ENCODE data around the gene CPTP. TPM values are rescaled to one million over a fixed set of nuclear protein-coding genes. Genes with fewer than 3 reads are reported as not detected.

Gene CPTP
- total and polyA plus RNA-seq, 10 of the 15 experiments (the other 5 are each of a cell fraction or from before 2014, with no cell fraction given), result 0.06 to 24.3 (median 10.0) TPM

DNA sequence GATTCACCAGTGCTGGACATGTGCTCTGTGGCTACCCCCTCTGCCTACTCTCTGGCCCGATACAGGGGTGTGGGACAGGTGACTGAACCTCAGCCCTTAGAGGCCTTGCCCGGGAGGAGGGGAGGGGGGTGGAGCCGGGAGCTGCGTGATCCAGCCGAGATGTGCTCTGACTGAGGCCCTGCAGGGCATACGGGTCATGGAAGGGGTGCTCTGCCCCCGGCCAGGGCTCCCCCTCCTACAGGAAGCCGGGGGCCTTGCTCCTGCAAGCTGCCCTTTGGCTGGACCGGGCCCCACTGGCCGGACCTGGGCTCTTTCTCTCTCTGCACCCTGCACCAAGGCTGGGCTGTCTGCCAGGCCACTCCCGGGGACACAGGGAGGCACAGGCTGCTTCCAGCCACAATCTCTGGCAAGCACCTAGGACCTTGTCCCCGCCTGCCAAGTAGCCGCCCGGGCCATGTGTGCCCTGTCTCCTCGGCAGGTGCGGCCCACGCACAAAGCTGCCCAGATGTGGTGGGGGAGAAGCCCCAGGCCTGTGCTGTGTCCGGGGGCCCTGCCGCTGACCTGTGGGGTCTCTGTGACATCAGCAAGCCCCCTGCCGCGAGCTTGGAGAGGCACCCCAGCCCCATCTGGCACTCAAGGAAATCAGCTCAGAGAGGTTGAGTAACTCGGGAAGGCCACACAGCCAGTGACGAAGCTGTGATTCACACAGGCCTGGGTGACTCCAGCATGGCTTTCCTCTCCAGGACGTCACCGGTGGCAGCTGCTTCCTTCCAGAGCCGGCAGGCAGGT is 42.9 kb upstream of the CPTP start:
- FAIRE-seq (no peak), ATAC-seq (no peak), DNase-seq (ENCODE audit: low read depth, low spot score) (no peak)
- Histone ChIP-seq H3K4me3 (no peak overlapping the region), H3K79me2 (ENCODE audit: control insufficient read depth, insufficient read depth, low read length) (no peaks in the 10 kb centered on the region), H3K4me2 (ENCODE audit: control insufficient read depth, insufficient read depth) (no peak overlapping the region), H2AFZ (ENCODE audit: control insufficient read depth, low read depth, low read length) (no peak overlapping the region), H3K27me3 (replicated peaks in 1 of 2; ENCODE audit: control insufficient read depth in 2 of 2, insufficient read depth in 2 of 2, low read length in 1 of 2) (no peaks in the 10 kb centered on the region), H3K9me3 (replicated peaks; ENCODE audit: control insufficient read depth, insufficient read depth, low read length) (no peaks in the 10 kb centered on the region), H3K36me3 (ENCODE audit: control insufficient read depth in 2 of 2, insufficient read depth in 2 of 2, low read length in 1 of 2) (no peaks in the 10 kb centered on the region), H3K27ac (ENCODE audit: control insufficient read depth, insufficient read depth) (no peak overlapping the region), H3K4me1 (ENCODE audit: control insufficient read depth, insufficient read depth, low read length) (no peaks in the 10 kb centered on the region), H3K9ac (ENCODE audit: control insufficient read depth, insufficient read depth, low read length) (no peak overlapping the region), H4K20me1 (ENCODE audit: control insufficient read depth, insufficient read depth) (no peaks in the 10 kb centered on the region)
- no peak for TF ChIP-seq IRF4 (IDR thresholded peaks at IDR 0.05; ENCODE audit: low read depth, low read length)
- no peak for TF ChIP-seq PKNOX1 (IDR thresholded peaks at IDR 0.05)
- no peak for TF ChIP-seq NR2F1 (conservative IDR thresholded peaks at IDR 0.05)
- TF ChIP-seq TCF12 (IDR thresholded peaks at IDR 0.05; ENCODE audit: low read depth, low read length), result no peak
- TF ChIP-seq CBX3 (IDR thresholded peaks at IDR 0.05; ENCODE audit: borderline replicate concordance, low read depth), result no peak
- ChIA-PET CTCF (interaction anchor here (0.6 to 1.0 kb wide), 2 partner anchors 10 to 249 kb away, joined by 3 read pairs; no protein-coding TSS in a partner anchor), SMC1A (ENCODE audit: uncharacterized antibody, unreplicated experiment) (no interaction called here), POLR2A (interaction anchor here (0.6 kb wide), 1 partner anchor 11 kb away, joined by 3 read pairs; no protein-coding TSS in a partner anchor), RAD21 (ENCODE audit: unreplicated experiment) (no interaction called here)
- intact Hi-C loops (cut with micrococcal nuclease; ENCODE audit: unreplicated experiment), result no loop called here
- BruUV-seq (replicated peaks), result no TSS peak
- WGBS (ENCODE audit: insufficient coverage, insufficient replicate concordance, low lambda C conversion rate, missing lambda C conversion rate), result 53% methylated on average over 26 of the region's 26 CpGs
- in situ Hi-C loops (cut with MboI), result no loop called here

- H3K27me3 ChIP-seq (replicated peaks in 1 of 2; ENCODE audit: control insufficient read depth in 2 of 2, insufficient read depth in 2 of 2, low read length in 1 of 2), result no peaks in the 10 kb centered on the region
- intact Hi-C loops (cut with micrococcal nuclease; ENCODE audit: unreplicated experiment), result no loop called here
- H3K27ac ChIP-seq (ENCODE audit: control insufficient read depth, insufficient read depth), result no peak overlapping the region
- in situ Hi-C loops (cut with MboI), result no loop called here
- SMC1A ChIA-PET (ENCODE audit: uncharacterized antibody, unreplicated experiment), result interaction anchor here (1.3 kb wide), 1 partner anchor 9 kb away, joined by 3 read pairs; no protein-coding TSS in a partner anchor
- H2AFZ ChIP-seq (ENCODE audit: control insufficient read depth, low read depth, low read length), result no peak overlapping the region
- no peak for DNase-seq (ENCODE audit: low read depth, low spot score)
- WGBS (ENCODE audit: insufficient coverage, insufficient replicate concordance, low lambda C conversion rate, missing lambda C conversion rate), result 63% methylated on average over 14 of the region's 14 CpGs
- no peak overlapping the region for H3K4me2 ChIP-seq (ENCODE audit: control insufficient read depth, insufficient read depth)
- FAIRE-seq, result no peak
- H3K9ac ChIP-seq (ENCODE audit: control insufficient read depth, insufficient read depth, low read length), result no peak overlapping the region
- H3K9me3 ChIP-seq (replicated peaks; ENCODE audit: control insufficient read depth, insufficient read depth, low read length), result no peaks in the 10 kb centered on the region
- no peak overlapping the region for H3K4me3 ChIP-seq
- RAD21 ChIA-PET (ENCODE audit: unreplicated experiment), result no interaction called here
- POLR2A ChIA-PET, result no interaction called here
- BruUV-seq (replicated peaks), result no TSS peak
- no peaks in the 10 kb centered on the region for H3K4me1 ChIP-seq (ENCODE audit: control insufficient read depth, insufficient read depth, low read length)
- no peak for ATAC-seq
- no peaks in the 10 kb centered on the region for H3K36me3 ChIP-seq (ENCODE audit: control insufficient read depth in 2 of 2, insufficient read depth in 2 of 2, low read length in 1 of 2)
- H3K79me2 ChIP-seq (ENCODE audit: control insufficient read depth, insufficient read depth, low read length), result no peaks in the 10 kb centered on the region
- CTCF ChIA-PET, result no interaction called here
- no peaks in the 10 kb centered on the region for H4K20me1 ChIP-seq (ENCODE audit: control insufficient read depth, insufficient read depth)
- TF ChIP-seq BHLHE40 (IDR thresholded peaks at IDR 0.05; ENCODE audit: borderline replicate concordance in 1 of 2, low read depth in 2 of 2, low read length in 1 of 2) (no peak), BMI1 (IDR thresholded peaks at IDR 0.05; ENCODE audit: borderline replicate concordance) (no peak), RELA (IDR thresholded peaks at IDR 0.05; ENCODE audit: borderline replicate concordance, partially characterized antibody) (no peak), NR2C2 (IDR thresholded peaks at IDR 0.05; ENCODE audit: borderline replicate concordance, control insufficient read depth, insufficient read length, low read depth) (no peak), IRF4 (IDR thresholded peaks at IDR 0.05; ENCODE audit: low read depth, low read length) (no peak), TCF3 (IDR thresholded peaks at IDR 0.05; ENCODE audit: borderline replicate concordance, insufficient read depth, low read depth, low read length) (no peak), YY1 (IDR thresholded peaks at IDR 0.05; ENCODE audit: low read depth, low read length) (no peak)
- TF ChIP-seq, protein P1, sequence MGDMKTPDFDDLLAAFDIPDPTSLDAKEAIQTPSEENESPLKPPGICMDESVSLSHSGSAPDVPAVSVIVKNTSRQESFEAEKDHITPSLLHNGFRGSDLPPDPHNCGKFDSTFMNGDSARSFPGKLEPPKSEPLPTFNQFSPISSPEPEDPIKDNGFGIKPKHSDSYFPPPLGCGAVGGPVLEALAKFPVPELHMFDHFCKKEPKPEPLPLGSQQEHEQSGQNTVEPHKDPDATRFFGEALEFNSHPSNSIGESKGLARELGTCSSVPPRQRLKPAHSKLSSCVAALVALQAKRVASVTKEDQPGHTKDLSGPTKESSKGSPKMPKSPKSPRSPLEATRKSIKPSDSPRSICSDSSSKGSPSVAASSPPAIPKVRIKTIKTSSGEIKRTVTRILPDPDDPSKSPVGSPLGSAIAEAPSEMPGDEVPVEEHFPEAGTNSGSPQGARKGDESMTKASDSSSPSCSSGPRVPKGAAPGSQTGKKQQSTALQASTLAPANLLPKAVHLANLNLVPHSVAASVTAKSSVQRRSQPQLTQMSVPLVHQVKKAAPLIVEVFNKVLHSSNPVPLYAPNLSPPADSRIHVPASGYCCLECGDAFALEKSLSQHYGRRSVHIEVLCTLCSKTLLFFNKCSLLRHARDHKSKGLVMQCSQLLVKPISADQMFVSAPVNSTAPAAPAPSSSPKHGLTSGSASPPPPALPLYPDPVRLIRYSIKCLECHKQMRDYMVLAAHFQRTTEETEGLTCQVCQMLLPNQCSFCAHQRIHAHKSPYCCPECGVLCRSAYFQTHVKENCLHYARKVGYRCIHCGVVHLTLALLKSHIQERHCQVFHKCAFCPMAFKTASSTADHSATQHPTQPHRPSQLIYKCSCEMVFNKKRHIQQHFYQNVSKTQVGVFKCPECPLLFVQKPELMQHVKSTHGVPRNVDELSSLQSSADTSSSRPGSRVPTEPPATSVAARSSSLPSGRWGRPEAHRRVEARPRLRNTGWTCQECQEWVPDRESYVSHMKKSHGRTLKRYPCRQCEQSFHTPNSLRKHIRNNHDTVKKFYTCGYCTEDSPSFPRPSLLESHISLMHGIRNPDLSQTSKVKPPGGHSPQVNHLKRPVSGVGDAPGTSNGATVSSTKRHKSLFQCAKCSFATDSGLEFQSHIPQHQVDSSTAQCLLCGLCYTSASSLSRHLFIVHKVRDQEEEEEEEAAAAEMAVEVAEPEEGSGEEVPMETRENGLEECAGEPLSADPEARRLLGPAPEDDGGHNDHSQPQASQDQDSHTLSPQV (IDR thresholded peaks at IDR 0.05), result no peak
These were observed 41.6 kb upstream of the CPTP start for GRCh38 chr1:1282998-1283397.

Measured in GM12878 (cell line).